ENCODE data around the gene TMEM167B. TPM values are rescaled to one million over a fixed set of nuclear protein-coding genes. Genes with fewer than 3 reads are reported as not detected.

The TMEM167B gene
- total RNA-seq, 1 experiment from 2014 or later = 15.6 TPM

DNA sequence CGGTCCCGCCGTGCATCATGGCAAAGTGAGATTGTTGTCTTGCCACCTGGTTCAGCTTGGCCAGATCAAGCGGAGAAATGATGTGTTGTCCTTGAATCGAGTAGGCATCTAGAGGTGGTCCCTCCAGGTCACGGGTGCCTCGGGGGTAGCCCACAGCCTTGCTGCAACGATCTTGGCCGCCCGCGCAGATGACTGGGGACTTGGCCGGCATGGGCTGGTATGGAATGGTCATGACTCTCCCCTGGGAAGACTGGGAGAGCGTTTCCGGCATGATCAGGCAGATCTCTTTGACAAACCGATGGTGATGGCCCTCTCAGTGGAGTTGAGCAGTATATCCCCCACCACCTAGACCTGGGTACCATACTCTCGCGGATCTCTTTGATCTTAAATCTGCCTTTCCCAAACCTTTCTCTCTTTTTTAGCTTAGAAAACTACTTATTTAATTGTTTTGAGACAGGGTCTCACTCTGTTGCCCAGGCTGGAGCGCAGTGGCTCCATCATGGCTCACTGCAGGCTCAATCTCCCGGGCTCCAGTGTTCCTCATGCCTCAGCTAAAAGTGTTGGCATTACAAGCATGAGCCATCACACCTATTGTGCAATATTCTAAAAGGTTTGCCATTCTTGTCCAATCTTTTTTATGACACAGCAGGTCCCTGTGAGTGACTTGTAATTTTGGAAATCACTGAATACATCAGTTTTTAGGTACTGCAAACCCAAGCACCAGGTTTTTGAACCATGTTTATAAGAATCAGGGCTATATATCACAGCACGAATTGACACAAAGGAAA, 14.0 kb downstream of the TMEM167B start:
- no peak for DNase-seq (ENCODE audit: low spot score)
- POLR2A ChIA-PET = no interaction called here
- Mint-ChIP-seq H3K36me3 (peaks cover 6% of the 10 kb centered on the region; the same call in 1 of the 2 replicates), H3K4me1 (0 out of 2 replicates have a peak, but pooled peaks cover 3% of the 10 kb centered on the region), H3K4me3 (no peak overlapping the region), H3K27ac (no peak overlapping the region), H3K9me3 (no peaks in the 10 kb centered on the region), H3K27me3 (ENCODE audit: low read depth) (peaks cover 22% of the 10 kb centered on the region)
- ATAC-seq = no peak
- CTCF ChIA-PET = no interaction called here
- TF ChIP-seq JUN (CRISPR knock-in tag; IDR thresholded peaks at IDR 0.05) = no peak
- TF ChIP-seq, protein P1, sequence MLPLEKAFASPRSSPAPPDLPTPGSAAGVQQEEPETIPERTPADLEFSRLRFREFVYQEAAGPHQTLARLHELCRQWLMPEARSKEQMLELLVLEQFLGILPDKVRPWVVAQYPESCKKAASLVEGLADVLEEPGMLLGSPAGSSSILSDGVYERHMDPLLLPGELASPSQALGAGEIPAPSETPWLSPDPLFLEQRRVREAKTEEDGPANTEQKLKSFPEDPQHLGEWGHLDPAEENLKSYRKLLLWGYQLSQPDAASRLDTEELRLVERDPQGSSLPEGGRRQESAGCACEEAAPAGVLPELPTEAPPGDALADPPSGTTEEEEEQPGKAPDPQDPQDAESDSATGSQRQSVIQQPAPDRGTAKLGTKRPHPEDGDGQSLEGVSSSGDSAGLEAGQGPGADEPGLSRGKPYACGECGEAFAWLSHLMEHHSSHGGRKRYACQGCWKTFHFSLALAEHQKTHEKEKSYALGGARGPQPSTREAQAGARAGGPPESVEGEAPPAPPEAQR (CRISPR knock-in tag; IDR thresholded peaks at IDR 0.05) = no peak
- TF ChIP-seq ZNF232 (CRISPR knock-in tag; IDR thresholded peaks at IDR 0.05) = no peak
- TF ChIP-seq TP53 (CRISPR knock-in tag; IDR thresholded peaks at IDR 0.05) = no peak
- TF ChIP-seq ATF1 (CRISPR knock-in tag; IDR thresholded peaks at IDR 0.05) = no peak
- no peak for TF ChIP-seq OVOL2 (CRISPR knock-in tag; IDR thresholded peaks at IDR 0.05; ENCODE audit: borderline replicate concordance)
- TF ChIP-seq NFE2L1 (CRISPR knock-in tag; IDR thresholded peaks at IDR 0.05) = no peak
- TF ChIP-seq, protein P2, sequence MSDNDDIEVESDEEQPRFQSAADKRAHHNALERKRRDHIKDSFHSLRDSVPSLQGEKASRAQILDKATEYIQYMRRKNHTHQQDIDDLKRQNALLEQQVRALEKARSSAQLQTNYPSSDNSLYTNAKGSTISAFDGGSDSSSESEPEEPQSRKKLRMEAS (CRISPR knock-in tag; IDR thresholded peaks at IDR 0.05) = no peak
- TF ChIP-seq, protein P3, sequence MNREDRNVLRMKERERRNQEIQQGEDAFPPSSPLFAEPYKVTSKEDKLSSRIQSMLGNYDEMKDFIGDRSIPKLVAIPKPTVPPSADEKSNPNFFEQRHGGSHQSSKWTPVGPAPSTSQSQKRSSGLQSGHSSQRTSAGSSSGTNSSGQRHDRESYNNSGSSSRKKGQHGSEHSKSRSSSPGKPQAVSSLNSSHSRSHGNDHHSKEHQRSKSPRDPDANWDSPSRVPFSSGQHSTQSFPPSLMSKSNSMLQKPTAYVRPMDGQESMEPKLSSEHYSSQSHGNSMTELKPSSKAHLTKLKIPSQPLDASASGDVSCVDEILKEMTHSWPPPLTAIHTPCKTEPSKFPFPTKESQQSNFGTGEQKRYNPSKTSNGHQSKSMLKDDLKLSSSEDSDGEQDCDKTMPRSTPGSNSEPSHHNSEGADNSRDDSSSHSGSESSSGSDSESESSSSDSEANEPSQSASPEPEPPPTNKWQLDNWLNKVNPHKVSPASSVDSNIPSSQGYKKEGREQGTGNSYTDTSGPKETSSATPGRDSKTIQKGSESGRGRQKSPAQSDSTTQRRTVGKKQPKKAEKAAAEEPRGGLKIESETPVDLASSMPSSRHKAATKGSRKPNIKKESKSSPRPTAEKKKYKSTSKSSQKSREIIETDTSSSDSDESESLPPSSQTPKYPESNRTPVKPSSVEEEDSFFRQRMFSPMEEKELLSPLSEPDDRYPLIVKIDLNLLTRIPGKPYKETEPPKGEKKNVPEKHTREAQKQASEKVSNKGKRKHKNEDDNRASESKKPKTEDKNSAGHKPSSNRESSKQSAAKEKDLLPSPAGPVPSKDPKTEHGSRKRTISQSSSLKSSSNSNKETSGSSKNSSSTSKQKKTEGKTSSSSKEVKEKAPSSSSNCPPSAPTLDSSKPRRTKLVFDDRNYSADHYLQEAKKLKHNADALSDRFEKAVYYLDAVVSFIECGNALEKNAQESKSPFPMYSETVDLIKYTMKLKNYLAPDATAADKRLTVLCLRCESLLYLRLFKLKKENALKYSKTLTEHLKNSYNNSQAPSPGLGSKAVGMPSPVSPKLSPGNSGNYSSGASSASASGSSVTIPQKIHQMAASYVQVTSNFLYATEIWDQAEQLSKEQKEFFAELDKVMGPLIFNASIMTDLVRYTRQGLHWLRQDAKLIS (CRISPR knock-in tag; IDR thresholded peaks at IDR 0.05; ENCODE audit: borderline replicate concordance) = no peak
- TF ChIP-seq, protein P4, sequence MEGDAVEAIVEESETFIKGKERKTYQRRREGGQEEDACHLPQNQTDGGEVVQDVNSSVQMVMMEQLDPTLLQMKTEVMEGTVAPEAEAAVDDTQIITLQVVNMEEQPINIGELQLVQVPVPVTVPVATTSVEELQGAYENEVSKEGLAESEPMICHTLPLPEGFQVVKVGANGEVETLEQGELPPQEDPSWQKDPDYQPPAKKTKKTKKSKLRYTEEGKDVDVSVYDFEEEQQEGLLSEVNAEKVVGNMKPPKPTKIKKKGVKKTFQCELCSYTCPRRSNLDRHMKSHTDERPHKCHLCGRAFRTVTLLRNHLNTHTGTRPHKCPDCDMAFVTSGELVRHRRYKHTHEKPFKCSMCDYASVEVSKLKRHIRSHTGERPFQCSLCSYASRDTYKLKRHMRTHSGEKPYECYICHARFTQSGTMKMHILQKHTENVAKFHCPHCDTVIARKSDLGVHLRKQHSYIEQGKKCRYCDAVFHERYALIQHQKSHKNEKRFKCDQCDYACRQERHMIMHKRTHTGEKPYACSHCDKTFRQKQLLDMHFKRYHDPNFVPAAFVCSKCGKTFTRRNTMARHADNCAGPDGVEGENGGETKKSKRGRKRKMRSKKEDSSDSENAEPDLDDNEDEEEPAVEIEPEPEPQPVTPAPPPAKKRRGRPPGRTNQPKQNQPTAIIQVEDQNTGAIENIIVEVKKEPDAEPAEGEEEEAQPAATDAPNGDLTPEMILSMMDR (IDR thresholded peaks at IDR 0.05) = no peak
- TF ChIP-seq ZNF396 (CRISPR knock-in tag; IDR thresholded peaks at IDR 0.05; ENCODE audit: borderline replicate concordance) = no peak
- TF ChIP-seq, protein P5, sequence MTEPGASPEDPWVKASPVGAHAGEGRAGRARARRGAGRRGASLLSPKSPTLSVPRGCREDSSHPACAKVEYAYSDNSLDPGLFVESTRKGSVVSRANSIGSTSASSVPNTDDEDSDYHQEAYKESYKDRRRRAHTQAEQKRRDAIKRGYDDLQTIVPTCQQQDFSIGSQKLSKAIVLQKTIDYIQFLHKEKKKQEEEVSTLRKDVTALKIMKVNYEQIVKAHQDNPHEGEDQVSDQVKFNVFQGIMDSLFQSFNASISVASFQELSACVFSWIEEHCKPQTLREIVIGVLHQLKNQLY (CRISPR knock-in tag; IDR thresholded peaks at IDR 0.05) = no peak
- no peak for TF ChIP-seq GRHL2 (CRISPR knock-in tag; IDR thresholded peaks at IDR 0.05; ENCODE audit: insufficient replicate concordance, severe bottlenecking)
- no peak for TF ChIP-seq IRF2 (CRISPR knock-in tag; IDR thresholded peaks at IDR 0.05; ENCODE audit: borderline replicate concordance, low read depth)
- TF ChIP-seq, protein P6, sequence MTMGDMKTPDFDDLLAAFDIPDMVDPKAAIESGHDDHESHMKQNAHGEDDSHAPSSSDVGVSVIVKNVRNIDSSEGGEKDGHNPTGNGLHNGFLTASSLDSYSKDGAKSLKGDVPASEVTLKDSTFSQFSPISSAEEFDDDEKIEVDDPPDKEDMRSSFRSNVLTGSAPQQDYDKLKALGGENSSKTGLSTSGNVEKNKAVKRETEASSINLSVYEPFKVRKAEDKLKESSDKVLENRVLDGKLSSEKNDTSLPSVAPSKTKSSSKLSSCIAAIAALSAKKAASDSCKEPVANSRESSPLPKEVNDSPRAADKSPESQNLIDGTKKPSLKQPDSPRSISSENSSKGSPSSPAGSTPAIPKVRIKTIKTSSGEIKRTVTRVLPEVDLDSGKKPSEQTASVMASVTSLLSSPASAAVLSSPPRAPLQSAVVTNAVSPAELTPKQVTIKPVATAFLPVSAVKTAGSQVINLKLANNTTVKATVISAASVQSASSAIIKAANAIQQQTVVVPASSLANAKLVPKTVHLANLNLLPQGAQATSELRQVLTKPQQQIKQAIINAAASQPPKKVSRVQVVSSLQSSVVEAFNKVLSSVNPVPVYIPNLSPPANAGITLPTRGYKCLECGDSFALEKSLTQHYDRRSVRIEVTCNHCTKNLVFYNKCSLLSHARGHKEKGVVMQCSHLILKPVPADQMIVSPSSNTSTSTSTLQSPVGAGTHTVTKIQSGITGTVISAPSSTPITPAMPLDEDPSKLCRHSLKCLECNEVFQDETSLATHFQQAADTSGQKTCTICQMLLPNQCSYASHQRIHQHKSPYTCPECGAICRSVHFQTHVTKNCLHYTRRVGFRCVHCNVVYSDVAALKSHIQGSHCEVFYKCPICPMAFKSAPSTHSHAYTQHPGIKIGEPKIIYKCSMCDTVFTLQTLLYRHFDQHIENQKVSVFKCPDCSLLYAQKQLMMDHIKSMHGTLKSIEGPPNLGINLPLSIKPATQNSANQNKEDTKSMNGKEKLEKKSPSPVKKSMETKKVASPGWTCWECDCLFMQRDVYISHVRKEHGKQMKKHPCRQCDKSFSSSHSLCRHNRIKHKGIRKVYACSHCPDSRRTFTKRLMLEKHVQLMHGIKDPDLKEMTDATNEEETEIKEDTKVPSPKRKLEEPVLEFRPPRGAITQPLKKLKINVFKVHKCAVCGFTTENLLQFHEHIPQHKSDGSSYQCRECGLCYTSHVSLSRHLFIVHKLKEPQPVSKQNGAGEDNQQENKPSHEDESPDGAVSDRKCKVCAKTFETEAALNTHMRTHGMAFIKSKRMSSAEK (CRISPR knock-in tag; IDR thresholded peaks at IDR 0.05; ENCODE audit: borderline replicate concordance) = no peak
- TF ChIP-seq, protein P7, sequence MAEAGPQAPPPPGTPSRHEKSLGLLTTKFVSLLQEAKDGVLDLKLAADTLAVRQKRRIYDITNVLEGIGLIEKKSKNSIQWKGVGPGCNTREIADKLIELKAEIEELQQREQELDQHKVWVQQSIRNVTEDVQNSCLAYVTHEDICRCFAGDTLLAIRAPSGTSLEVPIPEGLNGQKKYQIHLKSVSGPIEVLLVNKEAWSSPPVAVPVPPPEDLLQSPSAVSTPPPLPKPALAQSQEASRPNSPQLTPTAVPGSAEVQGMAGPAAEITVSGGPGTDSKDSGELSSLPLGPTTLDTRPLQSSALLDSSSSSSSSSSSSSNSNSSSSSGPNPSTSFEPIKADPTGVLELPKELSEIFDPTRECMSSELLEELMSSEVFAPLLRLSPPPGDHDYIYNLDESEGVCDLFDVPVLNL (CRISPR knock-in tag; IDR thresholded peaks at IDR 0.05; ENCODE audit: borderline replicate concordance, low read depth) = no peak
- TF ChIP-seq, protein P8, sequence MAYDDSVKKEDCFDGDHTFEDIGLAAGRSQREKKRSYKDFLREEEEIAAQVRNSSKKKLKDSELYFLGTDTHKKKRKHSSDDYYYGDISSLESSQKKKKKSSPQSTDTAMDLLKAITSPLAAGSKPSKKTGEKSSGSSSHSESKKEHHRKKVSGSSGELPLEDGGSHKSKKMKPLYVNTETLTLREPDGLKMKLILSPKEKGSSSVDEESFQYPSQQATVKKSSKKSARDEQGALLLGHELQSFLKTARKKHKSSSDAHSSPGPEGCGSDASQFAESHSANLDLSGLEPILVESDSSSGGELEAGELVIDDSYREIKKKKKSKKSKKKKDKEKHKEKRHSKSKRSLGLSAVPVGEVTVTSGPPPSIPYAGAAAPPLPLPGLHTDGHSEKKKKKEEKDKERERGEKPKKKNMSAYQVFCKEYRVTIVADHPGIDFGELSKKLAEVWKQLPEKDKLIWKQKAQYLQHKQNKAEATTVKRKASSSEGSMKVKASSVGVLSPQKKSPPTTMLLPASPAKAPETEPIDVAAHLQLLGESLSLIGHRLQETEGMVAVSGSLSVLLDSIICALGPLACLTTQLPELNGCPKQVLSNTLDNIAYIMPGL (CRISPR knock-in tag; IDR thresholded peaks at IDR 0.05) = no peak
